Smooth muscle cell (in vitro differentiated cells): ENCODE results near the gene MFSD2A. TPM values are rescaled to one million over a fixed set of nuclear protein-coding genes. Genes with fewer than 3 reads are reported as not detected.
"Not testable (repeated sequence)": the region's sequence is repeated elsewhere in the genome, so short reads cannot be mapped to it uniquely, and the experiment has no call there.

Source experiments
- DNase-seq: peaks from one replicate; lab custom pipeline; 2025; ENCODE audit not compliant: unreplicated experiment; lab: John Stamatoyannopoulos, UW
- H2AFZ ChIP-seq: fragments of 200-600 bp; sonication (generic); 2 replicates; pipeline ENCODE4 v1.6.0; 2016; ENCODE audit warnings: antibody characterized with exemption, low read depth, mild to moderate bottlenecking
- H3F3A ChIP-seq: fragments of 200-600 bp; sonication (generic); 2 replicates; pipeline ENCODE4 v1.6.0; 2017; ENCODE audit warnings: antibody characterized with exemption, low read depth
- H3K27ac ChIP-seq: fragments of 200-600 bp; sonication (generic); 2 replicates; pipeline ENCODE4 v1.5.1; 2016; ENCODE audit warnings: low read depth, mild to moderate bottlenecking
- H3K27me3 ChIP-seq: fragments of 200-600 bp; sonication (generic); 2 replicates; pipeline ENCODE4 v1.6.1; 2016; ENCODE audit warnings: low read depth, mild to moderate bottlenecking
- H3K36me3 ChIP-seq: fragments of 200-600 bp; sonication (generic); 2 replicates; pipeline ENCODE4 v1.5.1; 2016; ENCODE audit warnings: low read depth
- H3K4me1 ChIP-seq: fragments of 200-600 bp; sonication (generic); 2 replicates; pipeline ENCODE4 v1.5.1; 2016; ENCODE audit warnings: low read depth
- H3K4me2 ChIP-seq: fragments of 200-600 bp; sonication (generic); 2 replicates; pipeline ENCODE4 v1.6.0; 2016; ENCODE audit warnings: mild to moderate bottlenecking
- H3K4me3 ChIP-seq: fragments of 200-600 bp; sonication (generic); 2 replicates; pipeline ENCODE4 v1.5.1; 2016; ENCODE audit warnings: mild to moderate bottlenecking
- H3K79me2 ChIP-seq: fragments of 200-600 bp; sonication (generic); 2 replicates; pipeline ENCODE4 v1.6.0; 2016; ENCODE audit warnings: low read depth, mild to moderate bottlenecking
- H3K9ac ChIP-seq: fragments of 200-600 bp; sonication (generic); 2 replicates; pipeline ENCODE4 v1.6.0; 2016; ENCODE audit warnings: low read depth
- H3K9me3 ChIP-seq: fragments of 200-600 bp; sonication (generic); replicated peaks from 2 replicates; pipeline ENCODE4 v1.5.1; 2016; ENCODE audit warnings: low read depth
- H4K20me1 ChIP-seq: fragments of 200-600 bp; sonication (generic); 2 replicates; pipeline ENCODE4 v1.6.0; 2016; ENCODE audit warnings: low read depth
- CTCF ChIP-seq: fragments of 200-600 bp; sonication (generic); IDR thresholded peaks from 2 replicates; pipeline ENCODE4 v1.5.1; 2017; ENCODE audit warnings: borderline replicate concordance, mild to moderate bottlenecking, antibody characterized with exemption; ENCODE audit not compliant: insufficient read depth, poor library complexity, severe bottlenecking
- WGBS: methylation state at CpG from one replicate; pipeline ENCODE4 v1.1.7; 2016; ENCODE audit warnings: low lambda C conversion rate; 5-methylcytosine and 5-hydroxymethylcytosine counted together
- polyA plus RNA-seq: library from polyadenylated mRNA; unstranded; fragments of >200 nt; fragmentation: Nextera tagmentation; extraction: Ambion mirVana; gene quantifications from 2 replicates; pipeline ENCODE4 v1.2.1, GENCODE V29; 2016
- total RNA-seq: library from RNA; depleted of rRNA; stranded (reverse); fragments of >200 nt; gene quantifications from 2 replicates; pipeline ENCODE4 v1.2.3, GENCODE V29; 2014

The MFSD2A gene
- total and polyA plus RNA-seq, 2 experiments from 2014 or later = 3.3 to 5.3 TPM

GRCh38 chr1:40003156-40004093 lies 48.5 kb downstream of the MFSD2A start:
- H4K20me1 ChIP-seq = no peaks in the 10 kb centered on the region
- no peaks in the 10 kb centered on the region for H3F3A ChIP-seq
- no peak for DNase-seq
- no peak overlapping the region for H3K27ac ChIP-seq
- no peaks in the 10 kb centered on the region for H3K36me3 ChIP-seq
- no peak overlapping the region for H2AFZ ChIP-seq
- H3K4me3 ChIP-seq = no peak overlapping the region
- no peak overlapping the region for H3K4me2 ChIP-seq
- 83% methylated on average over 10 of the region's 10 CpGs for WGBS
- no peaks in the 10 kb centered on the region for H3K79me2 ChIP-seq
- no peak overlapping the region for H3K9ac ChIP-seq
- H3K4me1 ChIP-seq = peaks cover 5% of the 10 kb centered on the region
- H3K9me3 ChIP-seq = no peaks in the 10 kb centered on the region
- H3K27me3 ChIP-seq = no peaks in the 10 kb centered on the region
- TF ChIP-seq CTCF = no peak

- TF ChIP-seq CTCF = no peak
- no peak overlapping the region for H3K27ac ChIP-seq
- H4K20me1 ChIP-seq = no peaks in the 10 kb centered on the region
- peaks cover 5% of the 10 kb centered on the region for H3K4me1 ChIP-seq
- no peaks in the 10 kb centered on the region for H3K36me3 ChIP-seq
- H3K9ac ChIP-seq = no peak overlapping the region
- no peak for DNase-seq
- H2AFZ ChIP-seq = no peak overlapping the region
- no peaks in the 10 kb centered on the region for H3K79me2 ChIP-seq
- 81% methylated on average over 2 of the region's 2 CpGs for WGBS
- H3F3A ChIP-seq = no peaks in the 10 kb centered on the region
- no peak overlapping the region for H3K4me3 ChIP-seq
- H3K27me3 ChIP-seq = no peaks in the 10 kb centered on the region
- no peaks in the 10 kb centered on the region for H3K9me3 ChIP-seq
- no peak overlapping the region for H3K4me2 ChIP-seq
Observed at GRCh38 chr1:40004857-40005256, 49.9 kb downstream of the MFSD2A start.

- not testable (repeated sequence) for H3K4me3 ChIP-seq, H3F3A ChIP-seq, H3K79me2 ChIP-seq, H3K27me3 ChIP-seq, H3K36me3 ChIP-seq, H3K27ac ChIP-seq, DNase-seq, H3K4me1 ChIP-seq, H2AFZ ChIP-seq, H3K9ac ChIP-seq, H3K4me2 ChIP-seq, H4K20me1 ChIP-seq, H3K9me3 ChIP-seq
- WGBS = 84% methylated on average over 3 of the region's 3 CpGs
Observed at GRCh38 chr1:40007481-40008034, 52.6 kb downstream of the MFSD2A start.

GRCh38 chr1:40011198-40011597 lies 56.3 kb downstream of the MFSD2A start:
- Histone ChIP-seq H2AFZ (no peak overlapping the region), H3F3A (no peaks in the 10 kb centered on the region)
- 90% methylated on average over 3 of the region's 3 CpGs for WGBS

More at GRCh38 chr1:40011198-40011597, 56.3 kb downstream of the MFSD2A start:
- Histone ChIP-seq H3K9ac (no peak overlapping the region), H3K4me1 (no peaks in the 10 kb centered on the region), H3K9me3 (no peaks in the 10 kb centered on the region), H3K27ac (no peak overlapping the region), H3K4me3 (no peak overlapping the region), H4K20me1 (no peaks in the 10 kb centered on the region), H3K79me2 (no peaks in the 10 kb centered on the region), H3K4me2 (no peak overlapping the region), H3K27me3 (no peaks in the 10 kb centered on the region), H3K36me3 (no peaks in the 10 kb centered on the region)
- no peak for DNase-seq
- TF ChIP-seq CTCF = no peak
